ENCODE measurements around the gene CCDC200.

The CCDC200 gene

DNA sequence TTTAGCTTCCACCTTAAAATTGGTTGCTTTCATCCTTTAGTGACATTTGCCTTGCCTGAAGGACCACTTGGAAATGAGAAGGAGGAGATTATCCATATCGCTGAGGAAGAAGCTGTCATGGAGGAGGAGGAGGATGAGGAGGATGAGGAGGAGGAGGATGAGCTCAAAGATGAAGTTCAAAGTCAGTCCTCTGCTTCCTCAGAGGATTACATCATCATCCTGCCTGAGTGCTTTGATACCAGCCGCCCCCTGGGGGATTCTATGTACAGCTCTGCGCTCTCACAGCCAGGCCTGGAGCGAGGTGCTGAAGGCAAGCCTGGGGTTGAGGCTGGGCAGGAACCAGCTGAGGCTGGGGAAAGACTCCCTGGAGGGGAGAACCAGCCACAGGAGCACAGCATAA is 28.3 kb downstream of the CCDC200 start:
- no peak for TF ChIP-seq PPARA (CRISPR knock-in tag; IDR thresholded peaks at IDR 0.05; ENCODE audit: borderline replicate concordance)
- no peak for TF ChIP-seq TOX (CRISPR knock-in tag; IDR thresholded peaks at IDR 0.05; ENCODE audit: borderline replicate concordance)
- TF ChIP-seq, protein P1, sequence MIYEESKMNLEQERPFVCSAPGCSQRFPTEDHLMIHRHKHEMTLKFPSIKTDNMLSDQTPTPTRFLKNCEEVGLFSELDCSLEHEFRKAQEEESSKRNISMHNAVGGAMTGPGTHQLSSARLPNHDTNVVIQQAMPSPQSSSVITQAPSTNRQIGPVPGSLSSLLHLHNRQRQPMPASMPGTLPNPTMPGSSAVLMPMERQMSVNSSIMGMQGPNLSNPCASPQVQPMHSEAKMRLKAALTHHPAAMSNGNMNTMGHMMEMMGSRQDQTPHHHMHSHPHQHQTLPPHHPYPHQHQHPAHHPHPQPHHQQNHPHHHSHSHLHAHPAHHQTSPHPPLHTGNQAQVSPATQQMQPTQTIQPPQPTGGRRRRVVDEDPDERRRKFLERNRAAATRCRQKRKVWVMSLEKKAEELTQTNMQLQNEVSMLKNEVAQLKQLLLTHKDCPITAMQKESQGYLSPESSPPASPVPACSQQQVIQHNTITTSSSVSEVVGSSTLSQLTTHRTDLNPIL (CRISPR knock-in tag; IDR thresholded peaks at IDR 0.05; ENCODE audit: low read depth): no peak
- TF ChIP-seq ESRRG (CRISPR knock-in tag; IDR thresholded peaks at IDR 0.05): no peak
- TF ChIP-seq ZC3H10 (CRISPR knock-in tag; IDR thresholded peaks at IDR 0.05): no peak
- TF ChIP-seq, protein P2, sequence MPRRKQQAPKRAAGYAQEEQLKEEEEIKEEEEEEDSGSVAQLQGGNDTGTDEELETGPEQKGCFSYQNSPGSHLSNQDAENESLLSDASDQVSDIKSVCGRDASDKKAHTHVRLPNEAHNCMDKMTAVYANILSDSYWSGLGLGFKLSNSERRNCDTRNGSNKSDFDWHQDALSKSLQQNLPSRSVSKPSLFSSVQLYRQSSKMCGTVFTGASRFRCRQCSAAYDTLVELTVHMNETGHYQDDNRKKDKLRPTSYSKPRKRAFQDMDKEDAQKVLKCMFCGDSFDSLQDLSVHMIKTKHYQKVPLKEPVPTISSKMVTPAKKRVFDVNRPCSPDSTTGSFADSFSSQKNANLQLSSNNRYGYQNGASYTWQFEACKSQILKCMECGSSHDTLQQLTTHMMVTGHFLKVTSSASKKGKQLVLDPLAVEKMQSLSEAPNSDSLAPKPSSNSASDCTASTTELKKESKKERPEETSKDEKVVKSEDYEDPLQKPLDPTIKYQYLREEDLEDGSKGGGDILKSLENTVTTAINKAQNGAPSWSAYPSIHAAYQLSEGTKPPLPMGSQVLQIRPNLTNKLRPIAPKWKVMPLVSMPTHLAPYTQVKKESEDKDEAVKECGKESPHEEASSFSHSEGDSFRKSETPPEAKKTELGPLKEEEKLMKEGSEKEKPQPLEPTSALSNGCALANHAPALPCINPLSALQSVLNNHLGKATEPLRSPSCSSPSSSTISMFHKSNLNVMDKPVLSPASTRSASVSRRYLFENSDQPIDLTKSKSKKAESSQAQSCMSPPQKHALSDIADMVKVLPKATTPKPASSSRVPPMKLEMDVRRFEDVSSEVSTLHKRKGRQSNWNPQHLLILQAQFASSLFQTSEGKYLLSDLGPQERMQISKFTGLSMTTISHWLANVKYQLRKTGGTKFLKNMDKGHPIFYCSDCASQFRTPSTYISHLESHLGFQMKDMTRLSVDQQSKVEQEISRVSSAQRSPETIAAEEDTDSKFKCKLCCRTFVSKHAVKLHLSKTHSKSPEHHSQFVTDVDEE (CRISPR knock-in tag; IDR thresholded peaks at IDR 0.05): no peak
- TF ChIP-seq, protein P3, sequence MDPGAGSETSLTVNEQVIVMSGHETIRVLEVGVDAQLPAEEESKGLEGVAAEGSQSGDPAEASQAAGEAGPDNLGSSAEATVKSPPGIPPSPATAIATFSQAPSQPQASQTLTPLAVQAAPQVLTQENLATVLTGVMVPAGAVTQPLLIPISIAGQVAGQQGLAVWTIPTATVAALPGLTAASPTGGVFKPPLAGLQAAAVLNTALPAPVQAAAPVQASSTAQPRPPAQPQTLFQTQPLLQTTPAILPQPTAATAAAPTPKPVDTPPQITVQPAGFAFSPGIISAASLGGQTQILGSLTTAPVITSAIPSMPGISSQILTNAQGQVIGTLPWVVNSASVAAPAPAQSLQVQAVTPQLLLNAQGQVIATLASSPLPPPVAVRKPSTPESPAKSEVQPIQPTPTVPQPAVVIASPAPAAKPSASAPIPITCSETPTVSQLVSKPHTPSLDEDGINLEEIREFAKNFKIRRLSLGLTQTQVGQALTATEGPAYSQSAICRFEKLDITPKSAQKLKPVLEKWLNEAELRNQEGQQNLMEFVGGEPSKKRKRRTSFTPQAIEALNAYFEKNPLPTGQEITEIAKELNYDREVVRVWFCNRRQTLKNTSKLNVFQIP (CRISPR knock-in tag; IDR thresholded peaks at IDR 0.05; ENCODE audit: borderline replicate concordance, low read depth): no peak
- TF ChIP-seq ZNF70 (CRISPR knock-in tag; IDR thresholded peaks at IDR 0.05): no peak
- TF ChIP-seq ZFP3 (CRISPR knock-in tag; IDR thresholded peaks at IDR 0.05): no peak
- TF ChIP-seq SNAI2 (CRISPR knock-in tag; IDR thresholded peaks at IDR 0.05): no peak
- TF ChIP-seq, protein P4, sequence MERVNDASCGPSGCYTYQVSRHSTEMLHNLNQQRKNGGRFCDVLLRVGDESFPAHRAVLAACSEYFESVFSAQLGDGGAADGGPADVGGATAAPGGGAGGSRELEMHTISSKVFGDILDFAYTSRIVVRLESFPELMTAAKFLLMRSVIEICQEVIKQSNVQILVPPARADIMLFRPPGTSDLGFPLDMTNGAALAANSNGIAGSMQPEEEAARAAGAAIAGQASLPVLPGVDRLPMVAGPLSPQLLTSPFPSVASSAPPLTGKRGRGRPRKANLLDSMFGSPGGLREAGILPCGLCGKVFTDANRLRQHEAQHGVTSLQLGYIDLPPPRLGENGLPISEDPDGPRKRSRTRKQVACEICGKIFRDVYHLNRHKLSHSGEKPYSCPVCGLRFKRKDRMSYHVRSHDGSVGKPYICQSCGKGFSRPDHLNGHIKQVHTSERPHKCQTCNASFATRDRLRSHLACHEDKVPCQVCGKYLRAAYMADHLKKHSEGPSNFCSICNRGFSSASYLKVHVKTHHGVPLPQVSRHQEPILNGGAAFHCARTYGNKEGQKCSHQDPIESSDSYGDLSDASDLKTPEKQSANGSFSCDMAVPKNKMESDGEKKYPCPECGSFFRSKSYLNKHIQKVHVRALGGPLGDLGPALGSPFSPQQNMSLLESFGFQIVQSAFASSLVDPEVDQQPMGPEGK (CRISPR knock-in tag; IDR thresholded peaks at IDR 0.05; ENCODE audit: borderline replicate concordance): no peak
- no peak for ATAC-seq

DNA sequence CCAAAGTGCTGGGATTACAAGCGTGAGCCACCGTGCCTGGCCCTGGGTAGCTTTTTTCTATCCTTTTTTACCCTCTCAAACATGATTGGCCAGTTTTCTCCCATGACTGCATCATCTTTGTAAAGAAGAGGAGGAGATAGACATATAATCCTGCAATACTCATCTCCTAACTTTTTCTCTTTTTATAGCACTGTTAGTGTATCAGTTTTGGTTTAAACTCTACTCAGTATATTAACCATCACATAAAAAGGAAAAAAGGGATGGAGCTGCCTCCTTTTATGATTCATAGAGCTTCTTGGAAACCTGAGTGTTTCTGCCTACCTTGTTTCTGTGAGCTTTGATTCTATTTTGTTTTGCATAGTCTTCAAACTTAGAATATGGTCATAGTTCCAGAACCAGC is 28.8 kb downstream of the CCDC200 start:
- ATAC-seq: no peak
- TF ChIP-seq, protein P3 (CRISPR knock-in tag; IDR thresholded peaks at IDR 0.05; ENCODE audit: borderline replicate concordance, low read depth): no peak
- TF ChIP-seq, protein P5, sequence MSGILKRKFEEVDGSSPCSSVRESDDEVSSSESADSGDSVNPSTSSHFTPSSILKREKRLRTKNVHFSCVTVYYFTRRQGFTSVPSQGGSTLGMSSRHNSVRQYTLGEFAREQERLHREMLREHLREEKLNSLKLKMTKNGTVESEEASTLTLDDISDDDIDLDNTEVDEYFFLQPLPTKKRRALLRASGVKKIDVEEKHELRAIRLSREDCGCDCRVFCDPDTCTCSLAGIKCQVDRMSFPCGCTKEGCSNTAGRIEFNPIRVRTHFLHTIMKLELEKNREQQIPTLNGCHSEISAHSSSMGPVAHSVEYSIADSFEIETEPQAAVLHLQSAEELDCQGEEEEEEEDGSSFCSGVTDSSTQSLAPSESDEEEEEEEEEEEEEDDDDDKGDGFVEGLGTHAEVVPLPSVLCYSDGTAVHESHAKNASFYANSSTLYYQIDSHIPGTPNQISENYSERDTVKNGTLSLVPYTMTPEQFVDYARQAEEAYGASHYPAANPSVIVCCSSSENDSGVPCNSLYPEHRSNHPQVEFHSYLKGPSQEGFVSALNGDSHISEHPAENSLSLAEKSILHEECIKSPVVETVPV (CRISPR knock-in tag; IDR thresholded peaks at IDR 0.05): no peak
- TF ChIP-seq BACH2 (CRISPR knock-in tag; IDR thresholded peaks at IDR 0.05; ENCODE audit: borderline replicate concordance): no peak
- no peak for TF ChIP-seq ZNF70 (CRISPR knock-in tag; IDR thresholded peaks at IDR 0.05)
- TF ChIP-seq ZNF8 (CRISPR knock-in tag; IDR thresholded peaks at IDR 0.05): no peak
- no peak for TF ChIP-seq ISL1 (CRISPR knock-in tag; IDR thresholded peaks at IDR 0.05)
- no peak for TF ChIP-seq TCF4 (CRISPR knock-in tag; IDR thresholded peaks at IDR 0.05; ENCODE audit: borderline replicate concordance)
- no peak for TF ChIP-seq CSDC2 (CRISPR knock-in tag; IDR thresholded peaks at IDR 0.05)
- TF ChIP-seq TOX (CRISPR knock-in tag; IDR thresholded peaks at IDR 0.05; ENCODE audit: borderline replicate concordance): no peak
- TF ChIP-seq, protein P2 (CRISPR knock-in tag; IDR thresholded peaks at IDR 0.05): no peak
- TF ChIP-seq PPARA (CRISPR knock-in tag; IDR thresholded peaks at IDR 0.05; ENCODE audit: borderline replicate concordance): no peak
- no peak for TF ChIP-seq SNAI2 (CRISPR knock-in tag; IDR thresholded peaks at IDR 0.05)

Measured in SK-N-SH treated with all-trans-retinoic acid at 6 μM for 48 hours (cell line).